Uterus (tissue), 2 donors: ENCODE measurements around the gene BANF2.

ENCODE experiments used
- CTCF ChIP-seq, 4 experiments: fragments of 200-600 bp in 2 of 4; fragments of 450-650 bp in 2 of 4; sonication (generic) in 2 of 4; IDR thresholded peaks; one replicate each; pipeline ENCODE4 v1.5.1; 2016 to 2019; ENCODE audit warnings: antibody characterized with exemption in 4 of 4, mild to moderate bottlenecking in 2 of 4, moderate library complexity in 1 of 4
- POLR2A ChIP-seq, 2 donors: fragments of 450-650 bp; IDR thresholded peaks; one replicate each; pipeline ENCODE4 v1.6.1; 2016; ENCODE audit warnings: antibody characterized with exemption in 2 of 2, mild to moderate bottlenecking in 1 of 2, moderate library complexity in 1 of 2

GRCh38 chr20:17721802-17722486 lies 22.2 kb downstream of the BANF2 start:
- TF ChIP-seq CTCF (IDR thresholded peaks at IDR 0.05): no peak
- TF ChIP-seq POLR2A (IDR thresholded peaks at IDR 0.05): no peak
